GM23248 (cell line): ENCODE data around the gene COL18A1.

Source experiments
- EZH2 ChIP-seq: fragments of 200-600 bp; sonication (generic); IDR thresholded peaks from 2 replicates; pipeline ENCODE4 v1.6.1; 2018; ENCODE audit warnings: antibody characterized with exemption, mild to moderate bottlenecking; ENCODE audit not compliant: insufficient read depth, poor library complexity, severe bottlenecking
- EZH2phosphoT487 ChIP-seq: fragments of 200-600 bp; sonication (generic); IDR thresholded peaks from 2 replicates; pipeline ENCODE4 v1.6.1; 2018; ENCODE audit warnings: antibody characterized with exemption, moderate library complexity, mild to moderate bottlenecking, low read depth; ENCODE audit not compliant: insufficient read depth

DNA sequence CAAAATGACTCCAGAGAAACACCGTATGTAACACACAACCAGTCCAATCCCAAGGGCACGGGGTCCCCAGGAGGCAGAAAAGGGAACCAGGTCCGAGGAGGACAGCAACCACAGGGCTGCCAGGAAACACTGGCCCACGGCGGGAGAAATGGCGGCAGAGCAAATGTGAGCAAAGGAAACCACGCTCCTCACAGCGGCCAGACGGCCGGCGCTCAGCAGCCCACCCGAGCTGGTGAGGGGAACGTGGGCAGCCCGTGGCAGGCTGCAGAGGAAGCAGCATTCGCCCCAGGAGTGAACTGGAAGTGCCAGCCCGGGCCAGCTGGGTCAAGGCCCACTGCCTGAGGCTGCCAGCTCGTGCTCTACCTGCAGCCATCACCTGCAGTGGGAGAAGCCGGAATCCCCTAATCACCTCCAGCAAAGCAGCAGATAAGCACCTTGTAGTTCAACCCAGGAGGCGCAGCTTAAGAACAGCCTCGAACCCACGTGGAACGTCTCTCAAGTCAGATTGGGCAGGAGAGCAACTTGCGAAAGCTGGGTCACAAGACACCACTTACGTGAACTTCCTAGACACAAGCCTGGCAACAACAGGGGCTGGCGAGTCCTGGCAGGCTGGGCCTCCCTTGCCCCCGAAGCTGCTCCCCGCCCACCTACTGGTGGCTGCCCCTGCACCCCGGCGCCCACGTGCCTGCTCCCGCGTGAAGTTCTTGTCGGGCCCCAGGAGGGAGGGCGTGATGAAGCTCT lies 130.5 kb downstream of the COL18A1 start:
- no peak for TF ChIP-seq EZH2
- TF ChIP-seq EZH2phosphoT487 = no peak
